Measurements from ENCODE around the gene DUSP6. TPM values are rescaled to one million over a fixed set of nuclear protein-coding genes. Genes with fewer than 3 reads are reported as not detected.

The DUSP6 gene
- total and polyA plus RNA-seq, 10 of the 15 experiments (the other 5 are each of a cell fraction or from before 2014, with no cell fraction given) = 0.02 to 0.69 (median 0.07) TPM; not detected in 1

DNA sequence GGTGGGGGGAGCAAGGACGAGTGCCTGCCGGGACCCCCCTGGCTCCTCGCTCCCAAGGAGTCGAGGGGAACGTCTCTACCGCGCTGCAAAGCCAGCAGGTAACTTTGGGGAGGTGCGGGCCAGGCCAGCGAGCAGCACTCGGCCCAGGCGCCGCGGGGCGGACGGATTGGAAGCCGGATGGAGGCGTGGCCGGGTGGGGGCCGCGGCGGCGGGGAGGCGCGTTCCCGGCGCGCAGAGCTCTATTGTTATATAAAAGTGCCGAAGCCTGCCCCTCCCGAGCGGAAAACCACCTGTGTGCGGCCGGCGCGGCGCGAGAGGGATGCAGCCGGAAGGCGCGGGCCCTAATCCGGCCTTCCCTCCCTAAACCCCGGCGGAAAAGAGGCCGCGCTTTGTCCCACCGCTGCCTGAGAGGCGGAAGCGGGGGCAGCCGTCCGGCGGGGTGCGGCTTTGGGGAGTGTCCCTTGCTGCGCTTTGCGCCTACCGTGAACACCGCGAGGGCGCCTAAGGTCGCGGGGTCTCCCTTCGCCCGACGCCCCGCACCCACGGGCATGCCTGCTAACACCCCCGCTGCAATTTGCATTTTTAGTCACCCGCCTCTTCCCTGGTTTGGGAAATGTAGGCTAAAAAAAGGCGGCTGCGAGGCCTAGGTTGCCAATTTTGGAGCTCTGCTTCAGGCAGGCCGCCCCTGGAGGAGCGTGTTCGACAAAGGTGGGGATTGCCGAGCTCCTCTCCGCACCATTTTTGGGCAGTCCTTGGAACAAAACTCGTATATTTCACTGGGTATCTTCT lies 1.7 kb upstream of the DUSP6 start:
- peak overlapping the region; percentile 65 for H3K4me3 ChIP-seq
- H3K27me3 ChIP-seq (replicated peaks in 1 of 2; ENCODE audit: control insufficient read depth in 2 of 2, insufficient read depth in 2 of 2, low read length in 1 of 2) = peaks cover 19 to 49% of the 10 kb centered on the region in 2 experiments
- no peaks in the 10 kb centered on the region for H3K36me3 ChIP-seq (ENCODE audit: control insufficient read depth in 2 of 2, insufficient read depth in 2 of 2, low read length in 1 of 2)
- DNase-seq (ENCODE audit: low read depth, low spot score) (no peak), FAIRE-seq (no peak), ATAC-seq (peak; percentile 57)
- H2AFZ ChIP-seq (ENCODE audit: control insufficient read depth, low read depth, low read length) = peak overlapping the region; percentile 50
- SMC1A ChIA-PET (ENCODE audit: uncharacterized antibody, unreplicated experiment) = interaction anchor here (1.0 kb wide), 1 partner anchor 114 kb away, joined by 4 read pairs; no protein-coding TSS in a partner anchor
- no peaks in the 10 kb centered on the region; the same call in 1 of the 2 replicates for H3K4me1 ChIP-seq (ENCODE audit: control insufficient read depth, insufficient read depth, low read length)
- H3K4me2 ChIP-seq (ENCODE audit: control insufficient read depth, insufficient read depth) = peak overlapping the region; percentile 81
- in situ Hi-C loops (cut with MboI) (no loop called here), intact Hi-C loops (cut with micrococcal nuclease; ENCODE audit: unreplicated experiment) (loop anchor here (2.0 to 5.0 kb wide), 2 partner anchors 113 to 171 kb away; partner anchors contain the start of gene GALNT4)
- WGBS (ENCODE audit: insufficient coverage, insufficient replicate concordance, low lambda C conversion rate, missing lambda C conversion rate) = 3% methylated on average over 59 of the region's 74 CpGs
- CTCF ChIA-PET = no interaction called here
- no peak overlapping the region for H3K27ac ChIP-seq (ENCODE audit: control insufficient read depth, insufficient read depth)
- RAD21 ChIA-PET (ENCODE audit: unreplicated experiment) = no interaction called here
- BruUV-seq (replicated peaks) = no TSS peak
- no peaks in the 10 kb centered on the region; the same call in 1 of the 2 replicates for H4K20me1 ChIP-seq (ENCODE audit: control insufficient read depth, insufficient read depth)
- no peaks in the 10 kb centered on the region for H3K79me2 ChIP-seq (ENCODE audit: control insufficient read depth, insufficient read depth, low read length)
- POLR2A ChIA-PET = no interaction called here
- H3K9me3 ChIP-seq (replicated peaks; ENCODE audit: control insufficient read depth, insufficient read depth, low read length) = no peaks in the 10 kb centered on the region; the same call in 2 of the 3 replicates
- no peak overlapping the region for H3K9ac ChIP-seq (ENCODE audit: control insufficient read depth, insufficient read depth, low read length)
- TF ChIP-seq NBN (IDR thresholded peaks at IDR 0.05) (no peak), ZZZ3 (IDR thresholded peaks at IDR 0.05; ENCODE audit: control insufficient read depth, insufficient read length, low read depth) (no peak), ZBED1 (IDR thresholded peaks at IDR 0.05; ENCODE audit: borderline replicate concordance) (no peak), STAT1 (conservative IDR thresholded peaks at IDR 0.05) (no peak), RUNX3 (IDR thresholded peaks at IDR 0.05; ENCODE audit: low read length) (no peak), USF1 (IDR thresholded peaks at IDR 0.05; ENCODE audit: borderline replicate concordance, extremely low read length, insufficient read depth, low read depth, low read length) (no peak), SUZ12 (IDR thresholded peaks at IDR 0.05; ENCODE audit: unreplicated experiment) (no peak), MEF2A (IDR thresholded peaks at IDR 0.05; ENCODE audit: insufficient read depth, low read depth, low read length) (no peak), CBX5 (IDR thresholded peaks at IDR 0.05; ENCODE audit: low read depth) (0 out of 2 replicates have a peak, but pooled peaks have one; percentile 43), MEF2B (IDR thresholded peaks at IDR 0.05; ENCODE audit: partially characterized antibody, poor library complexity, severe bottlenecking) (no peak), HSF1 (IDR thresholded peaks at IDR 0.05; ENCODE audit: low read depth, low read length) (no peak), ZNF622 (IDR thresholded peaks at IDR 0.05) (no peak), TARDBP (IDR thresholded peaks at IDR 0.05; ENCODE audit: borderline replicate concordance) (no peak), MXI1 (IDR thresholded peaks at IDR 0.05; ENCODE audit: low read depth, low read length) (no peak), KLF5 (IDR thresholded peaks at IDR 0.05; ENCODE audit: partially characterized antibody) (no peak), KAT2A (conservative IDR thresholded peaks at IDR 0.05; ENCODE audit: control insufficient read depth, low read depth, low read length) (no peak), SRF (IDR thresholded peaks at IDR 0.05; ENCODE audit: low read depth in 2 of 2, low read length in 2 of 2) (0 out of 4 replicates have a peak, but pooled peaks of 1 of the 2 experiments have one; percentile 20), PML (IDR thresholded peaks at IDR 0.05; ENCODE audit: low read length) (no peak), MYC (IDR thresholded peaks at IDR 0.05; ENCODE audit: insufficient read depth, insufficient read length, insufficient replicate concordance, low read length, severe bottlenecking) (no peak), NFIC (IDR thresholded peaks at IDR 0.05; ENCODE audit: low read depth, low read length) (no peak), NFYA (IDR thresholded peaks at IDR 0.05; ENCODE audit: borderline replicate concordance, low read depth, low read length) (no peak)
